Measurements from ENCODE around the gene STK32C. TPM values are rescaled to one million over a fixed set of nuclear protein-coding genes. Genes with fewer than 3 reads are reported as not detected.

The STK32C gene
- total and polyA plus RNA-seq, 4 donors, result 5.1 to 22.0 (median 16.3) TPM

DNA sequence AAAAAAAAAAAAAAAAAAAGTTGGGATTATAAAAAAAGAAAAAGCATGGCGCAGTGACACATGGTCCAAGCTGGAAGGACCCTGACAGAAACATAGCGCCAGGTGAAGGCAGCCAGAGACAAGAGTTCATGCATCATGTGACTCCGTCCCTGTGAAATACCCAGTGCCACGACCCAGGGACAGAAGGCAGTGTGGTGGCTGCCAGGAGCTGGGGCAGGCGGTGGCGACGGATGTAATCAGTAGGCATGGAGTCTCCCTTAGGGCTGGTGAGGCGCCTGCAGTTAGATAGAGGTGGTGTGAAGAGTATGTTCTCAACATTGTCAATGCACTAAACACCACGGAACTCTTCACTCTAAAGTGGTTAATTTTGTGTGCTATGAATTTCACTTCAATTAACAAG, 43.9 kb downstream of the STK32C start:
- Histone ChIP-seq H3K27ac (ENCODE audit: low read depth in 1 of 2, low read length in 1 of 2) (no peak overlapping the region), H3K9ac (ENCODE audit: insufficient read depth in 1 of 2, low read length in 2 of 2) (no peak overlapping the region), H3K4me1 (ENCODE audit: control insufficient read depth in 5 of 5, insufficient read depth in 5 of 5, low read length in 5 of 5) (peaks cover 0 to 21% (median 13%) of the 10 kb centered on the region in 5 donors), H3K4me3 (no peak overlapping the region), H3K9me3 (ENCODE audit: control insufficient read depth in 4 of 4, insufficient read depth in 3 of 4, low read length in 3 of 4) (no peaks in the 10 kb centered on the region), H3K27me3 (ENCODE audit: control insufficient read depth in 3 of 3, insufficient read depth in 3 of 3, low read length in 2 of 3) (peaks cover 0 to 8% (median 2%) of the 10 kb centered on the region in 3 donors), H3K36me3 (ENCODE audit: control insufficient read depth in 4 of 4, insufficient read depth in 4 of 4, low read length in 4 of 4) (no peaks in the 10 kb centered on the region)
- no peak for DNase-seq
- TF ChIP-seq, protein P1, sequence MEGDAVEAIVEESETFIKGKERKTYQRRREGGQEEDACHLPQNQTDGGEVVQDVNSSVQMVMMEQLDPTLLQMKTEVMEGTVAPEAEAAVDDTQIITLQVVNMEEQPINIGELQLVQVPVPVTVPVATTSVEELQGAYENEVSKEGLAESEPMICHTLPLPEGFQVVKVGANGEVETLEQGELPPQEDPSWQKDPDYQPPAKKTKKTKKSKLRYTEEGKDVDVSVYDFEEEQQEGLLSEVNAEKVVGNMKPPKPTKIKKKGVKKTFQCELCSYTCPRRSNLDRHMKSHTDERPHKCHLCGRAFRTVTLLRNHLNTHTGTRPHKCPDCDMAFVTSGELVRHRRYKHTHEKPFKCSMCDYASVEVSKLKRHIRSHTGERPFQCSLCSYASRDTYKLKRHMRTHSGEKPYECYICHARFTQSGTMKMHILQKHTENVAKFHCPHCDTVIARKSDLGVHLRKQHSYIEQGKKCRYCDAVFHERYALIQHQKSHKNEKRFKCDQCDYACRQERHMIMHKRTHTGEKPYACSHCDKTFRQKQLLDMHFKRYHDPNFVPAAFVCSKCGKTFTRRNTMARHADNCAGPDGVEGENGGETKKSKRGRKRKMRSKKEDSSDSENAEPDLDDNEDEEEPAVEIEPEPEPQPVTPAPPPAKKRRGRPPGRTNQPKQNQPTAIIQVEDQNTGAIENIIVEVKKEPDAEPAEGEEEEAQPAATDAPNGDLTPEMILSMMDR (IDR thresholded peaks at IDR 0.05; ENCODE audit: control extremely low read depth, extremely low read depth), result no peak
- ATAC-seq (ENCODE audit: insufficient read depth, low FRiP score), result no peak
- 90 to 92% methylated on average over 9 of the region's 9 CpGs for WGBS, 2 donors

- TF ChIP-seq, protein P1 (IDR thresholded peaks at IDR 0.05; ENCODE audit: control extremely low read depth, extremely low read depth), result no peak
- H3K27me3 ChIP-seq (ENCODE audit: control insufficient read depth in 3 of 3, insufficient read depth in 3 of 3, low read length in 2 of 3), result no peaks in the 10 kb centered on the region
- H3K27ac ChIP-seq (ENCODE audit: low read depth in 1 of 2, low read length in 1 of 2), result no peak overlapping the region
- no peak overlapping the region for H3K9ac ChIP-seq (ENCODE audit: insufficient read depth in 1 of 2, low read length in 2 of 2)
- no peak for DNase-seq
- WGBS, 2 donors, result 91 to 93% methylated on average over 27 of the region's 27 CpGs
- ATAC-seq (ENCODE audit: insufficient read depth, low FRiP score), result no peak
- H3K4me1 ChIP-seq (ENCODE audit: control insufficient read depth in 5 of 5, insufficient read depth in 5 of 5, low read length in 5 of 5), result no peaks in the 10 kb centered on the region
- H3K36me3 ChIP-seq (ENCODE audit: control insufficient read depth in 4 of 4, insufficient read depth in 4 of 4, low read length in 4 of 4), result no peaks in the 10 kb centered on the region
- H3K4me3 ChIP-seq, result no peak overlapping the region
- no peaks in the 10 kb centered on the region for H3K9me3 ChIP-seq (ENCODE audit: control insufficient read depth in 4 of 4, insufficient read depth in 3 of 4, low read length in 3 of 4)
These were observed 47.9 kb downstream of the STK32C start for GRCh38 chr10:132259702-132260482.

DNA sequence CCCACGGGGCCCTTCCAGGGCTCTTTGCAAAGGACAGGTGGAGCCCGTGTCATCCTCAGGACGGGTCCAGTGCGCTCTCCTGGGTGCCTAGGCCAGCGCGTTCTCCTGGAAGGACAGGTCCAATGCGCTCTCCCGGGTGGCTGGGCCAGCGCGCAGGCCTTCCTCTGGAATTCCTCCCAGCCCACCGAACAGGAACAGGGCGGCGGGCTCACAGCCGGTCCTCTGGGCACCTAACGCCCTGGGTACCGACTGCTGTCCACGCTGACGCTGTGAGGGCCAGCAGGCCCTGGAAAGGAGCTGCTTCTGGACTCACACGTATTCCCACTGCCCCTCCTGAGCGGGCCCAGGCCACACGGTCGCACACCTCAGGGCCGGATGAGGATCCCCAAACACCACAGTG, 49.3 kb downstream of the STK32C start:
- DNase-seq, result no peak
- Histone ChIP-seq H3K36me3 (ENCODE audit: control insufficient read depth in 4 of 4, insufficient read depth in 4 of 4, low read length in 4 of 4) (no peaks in the 10 kb centered on the region), H3K9ac (ENCODE audit: insufficient read depth in 1 of 2, low read length in 2 of 2) (no peak overlapping the region), H3K27ac (ENCODE audit: low read depth in 1 of 2, low read length in 1 of 2) (no peak overlapping the region), H3K27me3 (ENCODE audit: control insufficient read depth in 3 of 3, insufficient read depth in 3 of 3, low read length in 2 of 3) (no peaks in the 10 kb centered on the region), H3K4me3 (no peak overlapping the region), H3K4me1 (ENCODE audit: control insufficient read depth in 5 of 5, insufficient read depth in 5 of 5, low read length in 5 of 5) (no peaks in the 10 kb centered on the region), H3K9me3 (ENCODE audit: control insufficient read depth in 4 of 4, insufficient read depth in 3 of 4, low read length in 3 of 4) (no peaks in the 10 kb centered on the region)
- WGBS, 2 donors, result 90 to 96% methylated on average over 23 of the region's 23 CpGs
- ATAC-seq (ENCODE audit: insufficient read depth, low FRiP score), result no peak
- TF ChIP-seq, protein P1 (IDR thresholded peaks at IDR 0.05; ENCODE audit: control extremely low read depth, extremely low read depth), result no peak
